ENCODE results near the gene DHX35.

- no peak for TF ChIP-seq CTCF (IDR thresholded peaks at IDR 0.05)
- no peak for TF ChIP-seq EP300 (IDR thresholded peaks at IDR 0.05)
- no peak for TF ChIP-seq POLR2A (IDR thresholded peaks at IDR 0.05)
Measured at GRCh38 chr20:39025883-39026282, 63.7 kb downstream of the DHX35 start.

Data from tibial nerve (tissue), 4 donors.